HL-60/S4 (cell line): ENCODE results near the gene VPS45.
"Not testable (repeated sequence)": the region's sequence is repeated elsewhere in the genome, so short reads cannot be mapped to it uniquely, and the experiment has no call there.

Experiments used
- in situ Hi-C: fragments of 300-500 bp; cut with MboI; formaldehyde crosslinking; loops from 2 replicates; pipeline ENCODE4 v1.14.3; 2022; ENCODE audit warnings: low sequenced_read_pairs

Gene VPS45

GRCh38 chr1:150121236-150121862 is 53.8 kb downstream of the VPS45 start:
- in situ Hi-C loops, result no loop called here

- in situ Hi-C loops, result no loop called here
Observed at GRCh38 chr1:150126811-150127210, 59.2 kb downstream of the VPS45 start.

GRCh38 chr1:150127464-150127863 is 59.9 kb downstream of the VPS45 start:
- in situ Hi-C loops, result no loop called here

- in situ Hi-C loops, result no loop called here
Observed at GRCh38 chr1:150127868-150128267, 60.3 kb downstream of the VPS45 start.

- in situ Hi-C loops, result no loop called here
Observed at GRCh38 chr1:150132372-150132771, 64.8 kb downstream of the VPS45 start.

GRCh38 chr1:150134537-150134936 is 67.0 kb downstream of the VPS45 start:
- in situ Hi-C loops, result no loop called here

- in situ Hi-C loops, result not testable (repeated sequence)
Observed at GRCh38 chr1:150135400-150135799, 67.8 kb downstream of the VPS45 start.

GRCh38 chr1:150138044-150138443 is 70.5 kb downstream of the VPS45 start:
- in situ Hi-C loops, result no loop called here

- in situ Hi-C loops, result no loop called here
Observed at GRCh38 chr1:150141452-150141851, 73.9 kb downstream of the VPS45 start.

- in situ Hi-C loops, result no loop called here
Observed at GRCh38 chr1:150142083-150142482, 74.5 kb downstream of the VPS45 start.

- in situ Hi-C loops, result no loop called here
Observed at GRCh38 chr1:150144606-150145005, 77.0 kb downstream of the VPS45 start.

- in situ Hi-C loops, result not testable (repeated sequence)
Observed at GRCh38 chr1:150146016-150146415, 78.4 kb downstream of the VPS45 start.

GRCh38 chr1:150146849-150147542 is 79.4 kb downstream of the VPS45 start:
- in situ Hi-C loops, result no loop called here

GRCh38 chr1:150148837-150149270 is 81.3 kb downstream of the VPS45 start:
- in situ Hi-C loops, result no loop called here

GRCh38 chr1:150149271-150150132 is 81.9 kb downstream of the VPS45 start, which contains the start of gene PLEKHO1:
Gene PLEKHO1, plus strand, starts transcription at chr1:150149916. Its CDS starts 342 bp downstream, at chr1:150150258.
- in situ Hi-C loops, result no loop called here

- in situ Hi-C loops, result no loop called here
Observed at GRCh38 chr1:150150133-150151021, 82.8 kb downstream of the VPS45 start.

GRCh38 chr1:150151291-150152181 is 84.0 kb downstream of the VPS45 start:
- in situ Hi-C loops, result no loop called here

- in situ Hi-C loops, result no loop called here
Observed at GRCh38 chr1:150152182-150152536, 84.6 kb downstream of the VPS45 start.

- in situ Hi-C loops, result no loop called here
Observed at GRCh38 chr1:150152772-150153456, 85.3 kb downstream of the VPS45 start.
